Mucosa of descending colon (tissue), 3 donors: ENCODE data around the gene IL16. TPM values are rescaled to one million over a fixed set of nuclear protein-coding genes. Genes with fewer than 3 reads are reported as not detected.

Experiments
- ATAC-seq: fragments of 200-7000 bp; cut with Tn5 transposase; one replicate; pipeline ENCODE4 v1.9.1; 2020; ENCODE audit warnings: mild to moderate bottlenecking, moderate library complexity
- DNase-seq, 3 donors: peaks; one replicate each; pipeline ENCODE4 v3.0.0-alpha.2; 2020
- H3K36me3 ChIP-seq: fragments of 200-600 bp; one replicate; pipeline ENCODE4 v1.8.0; 2021; ENCODE audit warnings: low read depth, mild to moderate bottlenecking
- H3K4me1 ChIP-seq: fragments of 200-600 bp; one replicate; pipeline ENCODE4 v1.8.0; 2021; ENCODE audit warnings: low read depth, mild to moderate bottlenecking
- H3K4me3 ChIP-seq: fragments of 200-600 bp; one replicate; pipeline ENCODE4 v1.8.0; 2021; ENCODE audit warnings: mild to moderate bottlenecking
- H3K9me3 ChIP-seq: fragments of 200-600 bp; one replicate; pipeline ENCODE4 v1.8.0; 2021; ENCODE audit warnings: mild to moderate bottlenecking
- intact Hi-C, 2 donors: fragments of 100-400 bp; cut with DNase I in 1 of 2; cut with micrococcal nuclease in 1 of 2; formaldehyde crosslinking; loops; one replicate each; pipeline versions ENCODE4 v1.11.0 to v1.11.1; 2022; cut with DNase I, micrococcal nuclease
- total RNA-seq, 3 donors: library from RNA; stranded (reverse); fragmentation: NEBNext Ultra II Directional in 2 of 3; extraction: Animal tissue kit (Norgen Biotek cat#: 25700) in 2 of 3; gene quantifications; one replicate each; pipeline versions ENCODE4 v1.2.1 to v1.2.4, GENCODE V29; 2021 to 2023
- TF ChIP-seq, protein P1 (sequence below): fragments of 200-600 bp; IDR thresholded peaks from one replicate; pipeline ENCODE4 v1.8.0; 2022; ENCODE audit warnings: antibody characterized with exemption, mild to moderate bottlenecking
- donor health status: DM: no; HTN: no; CAD: no; lungs with moderate emphysema.
- donor health status: DM: no; HTN: no; CAD: no.
- donor health status: DM: no; HTN: yes; CAD: no.

IL16 gene
- total RNA-seq, 3 donors from 2014 or later = 6.2 to 9.5 (median 8.4) TPM

DNA sequence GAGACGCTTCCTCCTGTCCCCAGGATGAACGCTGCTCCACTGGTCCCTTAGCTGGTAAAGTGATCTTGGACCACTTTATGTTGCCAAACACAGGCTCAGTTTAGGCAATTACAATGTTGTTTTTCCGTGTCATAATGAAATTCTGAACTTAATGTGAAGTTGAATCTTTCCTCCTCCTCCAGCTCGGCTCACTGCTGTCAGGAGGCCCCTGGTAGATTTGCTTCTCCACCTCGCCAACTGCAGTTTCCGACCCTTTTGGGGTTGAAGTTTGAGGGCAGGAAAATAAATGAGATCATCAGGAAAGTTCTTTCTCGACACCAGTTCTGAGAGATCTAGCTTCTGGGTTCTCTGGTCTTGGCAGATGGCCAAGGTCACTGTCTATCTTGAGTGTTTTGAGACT lies 34.8 kb upstream of the IL16 start:
- no peaks in the 10 kb centered on the region for H3K9me3 ChIP-seq
- TF ChIP-seq, protein P1, sequence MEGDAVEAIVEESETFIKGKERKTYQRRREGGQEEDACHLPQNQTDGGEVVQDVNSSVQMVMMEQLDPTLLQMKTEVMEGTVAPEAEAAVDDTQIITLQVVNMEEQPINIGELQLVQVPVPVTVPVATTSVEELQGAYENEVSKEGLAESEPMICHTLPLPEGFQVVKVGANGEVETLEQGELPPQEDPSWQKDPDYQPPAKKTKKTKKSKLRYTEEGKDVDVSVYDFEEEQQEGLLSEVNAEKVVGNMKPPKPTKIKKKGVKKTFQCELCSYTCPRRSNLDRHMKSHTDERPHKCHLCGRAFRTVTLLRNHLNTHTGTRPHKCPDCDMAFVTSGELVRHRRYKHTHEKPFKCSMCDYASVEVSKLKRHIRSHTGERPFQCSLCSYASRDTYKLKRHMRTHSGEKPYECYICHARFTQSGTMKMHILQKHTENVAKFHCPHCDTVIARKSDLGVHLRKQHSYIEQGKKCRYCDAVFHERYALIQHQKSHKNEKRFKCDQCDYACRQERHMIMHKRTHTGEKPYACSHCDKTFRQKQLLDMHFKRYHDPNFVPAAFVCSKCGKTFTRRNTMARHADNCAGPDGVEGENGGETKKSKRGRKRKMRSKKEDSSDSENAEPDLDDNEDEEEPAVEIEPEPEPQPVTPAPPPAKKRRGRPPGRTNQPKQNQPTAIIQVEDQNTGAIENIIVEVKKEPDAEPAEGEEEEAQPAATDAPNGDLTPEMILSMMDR = no peak
- intact Hi-C loops = loop anchor here in 1 of 2 donors (10.0 kb wide), 1 partner anchor 103 kb away; no protein-coding TSS in a partner anchor
- DNase-seq (no peak), ATAC-seq (no peak)
- H3K4me1 ChIP-seq = no peaks in the 10 kb centered on the region
- no peaks in the 10 kb centered on the region for H3K36me3 ChIP-seq
- no peak overlapping the region for H3K4me3 ChIP-seq

- no peaks in the 10 kb centered on the region for H3K9me3 ChIP-seq
- TF ChIP-seq, protein P1 = no peak
- intact Hi-C loops = loop anchor here in 1 of 2 donors (10.0 kb wide), 1 partner anchor 101 kb away; no protein-coding TSS in a partner anchor
- ATAC-seq (no peak), DNase-seq (no peak)
- no peak overlapping the region for H3K4me3 ChIP-seq
- H3K36me3 ChIP-seq = no peaks in the 10 kb centered on the region
- no peaks in the 10 kb centered on the region for H3K4me1 ChIP-seq
Observed at GRCh38 chr15:81163961-81164800, 32.5 kb upstream of the IL16 start.

DNA sequence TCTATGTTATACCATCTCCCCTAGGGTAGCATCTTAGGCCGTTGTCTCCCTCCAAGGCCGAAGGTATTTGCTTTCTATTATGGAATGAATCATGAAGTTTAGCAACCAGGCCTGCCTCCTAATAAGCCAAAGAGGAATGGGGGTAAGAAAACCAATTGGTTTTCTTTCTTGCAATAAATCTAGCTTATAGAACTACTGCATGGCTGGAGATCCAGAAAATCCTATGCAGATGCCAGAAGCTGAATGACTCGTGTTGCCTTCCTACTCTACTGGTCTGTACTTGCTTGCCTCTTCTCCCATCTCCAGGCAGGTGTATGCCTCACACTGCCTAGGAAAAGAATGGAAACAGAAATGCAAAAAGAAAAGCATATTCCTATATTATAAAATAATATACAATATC lies 31.1 kb upstream of the IL16 start:
- no peaks in the 10 kb centered on the region for H3K36me3 ChIP-seq
- TF ChIP-seq, protein P1 = no peak
- no peak overlapping the region for H3K4me3 ChIP-seq
- no peak for DNase-seq
- H3K4me1 ChIP-seq = no peaks in the 10 kb centered on the region
- intact Hi-C loops = loop anchor here in 1 of 2 donors (10.0 kb wide), 1 partner anchor 99 kb away; no protein-coding TSS in a partner anchor
- no peaks in the 10 kb centered on the region for H3K9me3 ChIP-seq
- no peak for ATAC-seq

GRCh38 chr15:81166636-81167305 lies 29.9 kb upstream of the IL16 start:
- Histone ChIP-seq H3K36me3 (no peaks in the 10 kb centered on the region), H3K4me1 (no peaks in the 10 kb centered on the region), H3K4me3 (no peak overlapping the region), H3K9me3 (no peaks in the 10 kb centered on the region)
- no peak for DNase-seq
- intact Hi-C loops = loop anchor here in 1 of 2 donors (10.0 kb wide), 1 partner anchor 98 kb away; no protein-coding TSS in a partner anchor
- ATAC-seq = no peak
- TF ChIP-seq, protein P1 = no peak

- Histone ChIP-seq H3K36me3 (no peaks in the 10 kb centered on the region), H3K4me3 (no peak overlapping the region), H3K4me1 (no peaks in the 10 kb centered on the region), H3K9me3 (no peaks in the 10 kb centered on the region)
- DNase-seq (no peak), ATAC-seq (no peak)
- intact Hi-C loops = loop anchor here in 1 of 2 donors (10.0 kb wide), 1 partner anchor 97 kb away; no protein-coding TSS in a partner anchor
- TF ChIP-seq, protein P1 = no peak
Observed at GRCh38 chr15:81168131-81168526, 28.6 kb upstream of the IL16 start.
